OCI-LY1 (cell line): Measurements from ENCODE around the gene RHOG.

Experiments used
- CTCF ChIP-seq: fragments of 200-600 bp; sonication (generic), shearing (Covaris generic); IDR thresholded peaks from 2 replicates; pipeline ENCODE4 v1.5.1; 2017; ENCODE audit warnings: mild to moderate bottlenecking, antibody characterized with exemption, low read length, moderate library complexity, mixed read lengths
- EZH2 ChIP-seq: fragments of 200-600 bp; sonication (generic), shearing (Covaris generic); IDR thresholded peaks from 2 replicates; pipeline ENCODE4 v1.8.0; 2017; ENCODE audit warnings: borderline replicate concordance, mixed run types, mild to moderate bottlenecking, antibody characterized with exemption, low read length, moderate library complexity, mixed read lengths

DNA sequence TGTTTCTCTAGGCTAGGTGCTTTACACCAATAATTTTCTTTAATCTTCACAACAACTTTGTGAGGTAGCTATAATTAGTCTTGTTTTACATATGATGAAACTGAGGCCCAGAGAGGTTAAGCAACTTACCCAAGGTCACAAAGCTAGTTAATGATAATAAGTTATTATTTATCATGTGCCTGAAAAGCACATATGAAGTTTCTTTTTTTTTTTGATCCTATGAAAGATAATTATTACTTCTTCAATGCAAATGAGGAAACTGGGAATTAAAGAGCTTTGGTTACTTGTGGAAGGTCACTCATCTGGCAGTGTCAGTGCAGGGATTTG is 37.5 kb upstream of the RHOG start:
- TF ChIP-seq CTCF (no peak), EZH2 (no peak)
